GM12878 (cell line): ENCODE measurements around the gene FUT8. TPM values are rescaled to one million over a fixed set of nuclear protein-coding genes. Genes with fewer than 3 reads are reported as not detected.

Experiments used
- ATAC-seq: fragments of 200-7000 bp; cut with Tn5 transposase; 3 replicates; pipeline ENCODE4 v1.9.1; 2020; ENCODE audit warnings: mild to moderate bottlenecking, moderate library complexity
- BruUV-seq: library from RNA; stranded (reverse); fragments of 400-500 nt; replicated peaks from 2 replicates; lab custom pipeline; 2021; lab: Mats Ljungman, UMichigan
- CTCF ChIA-PET: fragments of 300-600 bp; sonication (Branson Sonifier 250); formaldehyde crosslinking; extraction: SDS; loops from one replicate; lab custom pipeline; 2021; ENCODE audit warnings: inconsistent platforms; lab: Yijun Ruan, JAX
- POLR2A ChIA-PET: fragments of 350-600 bp; formaldehyde crosslinking; extraction: SDS; loops from one replicate; lab custom pipeline; 2021; ENCODE audit warnings: inconsistent platforms; lab: Charles Lee
- RAD21 ChIA-PET: fragments of 300-600 bp; sonication (Branson Sonifier 250); formaldehyde crosslinking; loops from one replicate; lab custom pipeline; 2023; ENCODE audit warnings: antibody characterized with exemption; ENCODE audit not compliant: unreplicated experiment; lab: Charles Lee
- SMC1A ChIA-PET: fragments of 300-600 bp; sonication (Branson Sonifier 250); formaldehyde crosslinking; loops from one replicate; lab custom pipeline; 2023; ENCODE audit not compliant: unreplicated experiment, uncharacterized antibody; lab: Charles Lee
- DNase-seq: peaks from one replicate; pipeline ENCODE4 v3.0.0-alpha.2; 2011; ENCODE audit warnings: low read depth, low spot score
- FAIRE-seq: peaks from 3 replicates; lab custom pipeline; 2011; peaks lifted over from hg19 to GRCh38; lab: Jason Lieb, UNC
- H2AFZ ChIP-seq: 2 replicates; pipeline ENCODE4 v1.6.0; 2011; ENCODE audit warnings: low read depth, low read length, control low read depth; ENCODE audit not compliant: control insufficient read depth
- H3K27ac ChIP-seq: 2 replicates; pipeline ENCODE4 v1.5.1; 2011; ENCODE audit warnings: control low read depth; ENCODE audit not compliant: control insufficient read depth, insufficient read depth
- H3K27me3 ChIP-seq, 2 experiments: replicated peaks in 1 of 2; 2 replicates each; pipeline versions ENCODE4 v1.6.0 to v1.6.1; 2011; ENCODE audit warnings: low read length in 1 of 2; ENCODE audit not compliant: control insufficient read depth in 2 of 2, insufficient read depth in 2 of 2
- H3K36me3 ChIP-seq, 2 experiments: 2 replicates each; pipeline ENCODE4 v1.5.1; 2011; ENCODE audit warnings: low read length in 1 of 2; ENCODE audit not compliant: control insufficient read depth in 2 of 2, insufficient read depth in 2 of 2
- H3K4me1 ChIP-seq: 2 replicates; pipeline ENCODE4 v1.6.1; 2011; ENCODE audit warnings: mild to moderate bottlenecking, low read length, moderate library complexity, mixed read lengths; ENCODE audit not compliant: control insufficient read depth, insufficient read depth
- H3K4me2 ChIP-seq: 2 replicates; pipeline ENCODE4 v1.6.0; 2011; ENCODE audit warnings: control low read depth; ENCODE audit not compliant: control insufficient read depth, insufficient read depth
- H3K4me3 ChIP-seq: fragments of 200-600 bp; sonication (generic); 2 replicates; pipeline ENCODE4 v1.5.1; 2016
- H3K79me2 ChIP-seq: 2 replicates; pipeline ENCODE4 v1.6.0; 2011; ENCODE audit warnings: low read length; ENCODE audit not compliant: control insufficient read depth, insufficient read depth
- H3K9ac ChIP-seq: 2 replicates; pipeline ENCODE4 v1.8.0; 2011; ENCODE audit warnings: low read length, control low read depth, mixed read lengths; ENCODE audit not compliant: control insufficient read depth, insufficient read depth
- H3K9me3 ChIP-seq: replicated peaks from 3 replicates; pipeline ENCODE4 v1.5.1; 2011; ENCODE audit warnings: mild to moderate bottlenecking, low read length; ENCODE audit not compliant: control insufficient read depth, insufficient read depth
- H4K20me1 ChIP-seq: 2 replicates; pipeline ENCODE4 v1.6.0; 2011; ENCODE audit not compliant: control insufficient read depth, insufficient read depth
- BCL3 ChIP-seq: IDR thresholded peaks from 2 replicates; pipeline ENCODE4 v1.6.1; 2011; ENCODE audit warnings: borderline replicate concordance, low read depth, mild to moderate bottlenecking, moderate library complexity, low read length; ENCODE audit not compliant: insufficient read depth, poor library complexity, severe bottlenecking
- SIN3A ChIP-seq: IDR thresholded peaks from 2 replicates; pipeline ENCODE4 v1.6.1; 2012; ENCODE audit warnings: low read depth, low read length, improper control_type of control experiment
- ZBTB33 ChIP-seq: fragments of 450-650 bp; IDR thresholded peaks from 2 replicates; pipeline ENCODE4 v1.6.1; 2017; ENCODE audit warnings: mild to moderate bottlenecking
- ZNF384 ChIP-seq: IDR thresholded peaks from 2 replicates; pipeline ENCODE4 v1.6.1; 2012; ENCODE audit warnings: low read depth, mild to moderate bottlenecking, low read length, improper control_type of control experiment, borderline replicate concordance
- WGBS: methylation state at CpG from one replicate; pipeline ENCODE4 v1.1.6; 2016; ENCODE audit warnings: low lambda C conversion rate; ENCODE audit not compliant: insufficient replicate concordance, insufficient coverage; ENCODE audit errors: missing lambda C conversion rate; 5-methylcytosine and 5-hydroxymethylcytosine counted together
- in situ Hi-C: fragments of 300-500 bp; cut with MboI; formaldehyde crosslinking; loops from 9 replicates; pipeline ENCODE4 v1.14.3; 2018; ENCODE audit warnings: mixed read lengths
- intact Hi-C: fragments of 100-400 bp; cut with micrococcal nuclease; formaldehyde crosslinking; loops from one replicate; pipeline ENCODE4 v1.14.2; 2022; ENCODE audit not compliant: unreplicated experiment
- polyA plus RNA-seq, 11 experiments: library from polyadenylated mRNA; depleted of rRNA in 4 of 11; unstranded in 6 of 11; stranded (reverse) in 5 of 11; fragments of >200 nt; fragmentation: Nextera tagmentation in 4 of 11; fragmentation: Illumina TruSeq in 1 of 11; extraction: Ambion mirVana in 4 of 11; extraction: Trizol in 1 of 11; gene quantifications; 1 replicate in 1 of 11; 2 replicates in 10 of 11; pipeline versions ENCODE4 v1.2.1 to v1.2.3, GENCODE V29; 2011 to 2016; ENCODE audit warnings: inconsistent platforms in 2 of 11, missing spikeins in 2 of 11, low read depth in 1 of 11
- total RNA-seq, 4 experiments: library from RNA; depleted of rRNA in 3 of 4; stranded (reverse); fragments of >200 nt in 3 of 4; fragmentation: Illumina TruSeq in 1 of 4; extraction: Trizol in 1 of 4; gene quantifications; 2 replicates each; pipeline versions ENCODE4 v1.2.1 to v1.2.3, GENCODE V29; 2013 to 2021
- TF ChIP-seq, protein P1 (sequence below): fragments of 450-650 bp; IDR thresholded peaks from 2 replicates; pipeline ENCODE4 v1.6.1; 2017; ENCODE audit warnings: antibody characterized with exemption, mild to moderate bottlenecking, moderate library complexity
- TF ChIP-seq, protein P2 (sequence below): IDR thresholded peaks from 2 replicates; pipeline ENCODE4 v1.6.1; 2011; ENCODE audit warnings: low read depth, mild to moderate bottlenecking, low read length, moderate library complexity, borderline replicate concordance; ENCODE audit errors: extremely low read depth

Gene FUT8
- total and polyA plus RNA-seq, 10 of the 15 experiments (the other 5 are each of a cell fraction or from before 2014, with no cell fraction given): 21.3 to 106 (median 66.3) TPM

DNA sequence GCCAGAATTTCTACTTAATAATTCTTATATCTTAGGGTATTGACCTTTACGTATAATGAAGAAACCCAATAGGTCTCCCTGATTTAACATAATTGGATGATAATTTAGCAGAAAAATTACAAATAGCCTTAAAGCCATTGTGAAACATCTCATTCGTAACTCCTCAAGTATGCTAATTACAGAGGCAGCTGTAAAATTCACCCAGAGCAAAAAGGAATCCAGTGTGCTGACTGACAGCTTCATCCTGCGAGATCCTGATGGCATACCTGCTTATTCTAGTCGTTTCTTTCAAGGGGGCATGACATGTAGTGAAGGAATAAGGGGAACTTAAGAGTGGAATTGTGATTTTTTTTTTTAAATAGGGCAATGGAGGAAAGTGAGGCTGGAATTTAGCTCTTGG, 291.5 kb downstream of the FUT8 start:
- Histone ChIP-seq H3K9me3 (no peaks in the 10 kb centered on the region), H3K36me3 (peaks cover 0 to 7% of the 10 kb centered on the region in 2 experiments; a peak in 1 of 4 replicates), H3K4me1 (no peaks in the 10 kb centered on the region), H3K27me3 (no peaks in the 10 kb centered on the region), H3K4me2 (no peak overlapping the region), H3K9ac (no peak overlapping the region), H3K4me3 (no peak overlapping the region), H3K27ac (no peak overlapping the region), H3K79me2 (no peaks in the 10 kb centered on the region; the same call in 1 of the 2 replicates), H4K20me1 (no peaks in the 10 kb centered on the region), H2AFZ (no peak overlapping the region)
- in situ Hi-C loops (no loop called here), intact Hi-C loops (no loop called here)
- DNase-seq: no peak
- ChIA-PET SMC1A (interaction anchor here (1.0 to 1.2 kb wide), 2 partner anchors 65 to 289 kb away, joined by 3 read pairs; no protein-coding TSS in a partner anchor), CTCF (interaction anchor here (1.4 kb wide), 1 partner anchor 540 kb away, joined by 7 read pairs; no protein-coding TSS in a partner anchor), RAD21 (no interaction called here), POLR2A (no interaction called here)
- ATAC-seq: no peak
- FAIRE-seq: no peak
- no TSS peak for BruUV-seq
- TF ChIP-seq, protein P1, sequence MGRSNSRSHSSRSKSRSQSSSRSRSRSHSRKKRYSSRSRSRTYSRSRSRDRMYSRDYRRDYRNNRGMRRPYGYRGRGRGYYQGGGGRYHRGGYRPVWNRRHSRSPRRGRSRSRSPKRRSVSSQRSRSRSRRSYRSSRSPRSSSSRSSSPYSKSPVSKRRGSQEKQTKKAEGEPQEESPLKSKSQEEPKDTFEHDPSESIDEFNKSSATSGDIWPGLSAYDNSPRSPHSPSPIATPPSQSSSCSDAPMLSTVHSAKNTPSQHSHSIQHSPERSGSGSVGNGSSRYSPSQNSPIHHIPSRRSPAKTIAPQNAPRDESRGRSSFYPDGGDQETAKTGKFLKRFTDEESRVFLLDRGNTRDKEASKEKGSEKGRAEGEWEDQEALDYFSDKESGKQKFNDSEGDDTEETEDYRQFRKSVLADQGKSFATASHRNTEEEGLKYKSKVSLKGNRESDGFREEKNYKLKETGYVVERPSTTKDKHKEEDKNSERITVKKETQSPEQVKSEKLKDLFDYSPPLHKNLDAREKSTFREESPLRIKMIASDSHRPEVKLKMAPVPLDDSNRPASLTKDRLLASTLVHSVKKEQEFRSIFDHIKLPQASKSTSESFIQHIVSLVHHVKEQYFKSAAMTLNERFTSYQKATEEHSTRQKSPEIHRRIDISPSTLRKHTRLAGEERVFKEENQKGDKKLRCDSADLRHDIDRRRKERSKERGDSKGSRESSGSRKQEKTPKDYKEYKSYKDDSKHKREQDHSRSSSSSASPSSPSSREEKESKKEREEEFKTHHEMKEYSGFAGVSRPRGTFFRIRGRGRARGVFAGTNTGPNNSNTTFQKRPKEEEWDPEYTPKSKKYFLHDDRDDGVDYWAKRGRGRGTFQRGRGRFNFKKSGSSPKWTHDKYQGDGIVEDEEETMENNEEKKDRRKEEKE: no peak
- TF ChIP-seq ZBTB33: no peak
- TF ChIP-seq ZNF384: no peak
- no peak for TF ChIP-seq BCL3
- TF ChIP-seq, protein P2, sequence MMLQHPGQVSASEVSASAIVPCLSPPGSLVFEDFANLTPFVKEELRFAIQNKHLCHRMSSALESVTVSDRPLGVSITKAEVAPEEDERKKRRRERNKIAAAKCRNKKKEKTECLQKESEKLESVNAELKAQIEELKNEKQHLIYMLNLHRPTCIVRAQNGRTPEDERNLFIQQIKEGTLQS: no peak
- no peak for TF ChIP-seq SIN3A
- 100% methylated on average over 4 of the region's 4 CpGs for WGBS
